Trophoblast cell (in vitro differentiated cells and primary cell): Measurements from ENCODE around the gene ICAM5.
"Not testable (repeated sequence)": the region's sequence is repeated elsewhere in the genome, so short reads cannot be mapped to it uniquely, and the experiment has no call there.

Source experiments
- DNase-seq, 2 donors: peaks; one replicate each; pipeline ENCODE4 v3.0.0-alpha.2; 2016
- H2AFZ ChIP-seq: 2 replicates; pipeline ENCODE4 v1.6.1; 2013; ENCODE audit warnings: low read length, moderate library complexity, mild to moderate bottlenecking; ENCODE audit not compliant: insufficient read depth, poor library complexity
- H2AK5ac ChIP-seq: 2 replicates; pipeline ENCODE4 v1.6.1; 2013; ENCODE audit warnings: mild to moderate bottlenecking, low read length
- H2BK120ac ChIP-seq: 2 replicates; pipeline ENCODE4 v1.6.1; 2013; ENCODE audit warnings: low read length, mild to moderate bottlenecking, moderate library complexity; ENCODE audit not compliant: insufficient read depth, poor library complexity
- H2BK12ac ChIP-seq: 2 replicates; pipeline ENCODE4 v1.6.1; 2013; ENCODE audit warnings: mild to moderate bottlenecking, low read length, moderate library complexity
- H2BK5ac ChIP-seq: 2 replicates; pipeline ENCODE4 v1.6.1; 2013; ENCODE audit warnings: low read length, low read depth, moderate library complexity, mild to moderate bottlenecking; ENCODE audit not compliant: poor library complexity
- H3K14ac ChIP-seq: 2 replicates; pipeline ENCODE4 v1.6.1; 2013; ENCODE audit warnings: mild to moderate bottlenecking, low read length
- H3K18ac ChIP-seq: 2 replicates; pipeline ENCODE4 v1.6.1; 2013; ENCODE audit warnings: mild to moderate bottlenecking, low read length
- H3K23ac ChIP-seq: 2 replicates; pipeline ENCODE4 v1.6.1; 2013; ENCODE audit warnings: low read length
- H3K27ac ChIP-seq: 2 replicates; pipeline ENCODE4 v1.5.1; 2013; ENCODE audit warnings: low read depth, mild to moderate bottlenecking, inconsistent platforms, low read length, moderate library complexity
- H3K27me3 ChIP-seq: 2 replicates; pipeline ENCODE4 v1.6.1; 2013; ENCODE audit warnings: inconsistent platforms, mild to moderate bottlenecking, low read length, moderate library complexity; ENCODE audit not compliant: insufficient read depth
- H3K36me3 ChIP-seq, 2 experiments: 1 replicate in 1 of 2; 2 replicates in 1 of 2; pipeline ENCODE4 v1.6.1; 2013; ENCODE audit warnings: low read length in 2 of 2, mild to moderate bottlenecking in 2 of 2, moderate library complexity in 1 of 2; ENCODE audit not compliant: insufficient read depth in 2 of 2, control insufficient read depth in 1 of 2
- H3K4ac ChIP-seq: 2 replicates; pipeline ENCODE4 v1.6.1; 2013; ENCODE audit warnings: low read depth, mild to moderate bottlenecking, low read length, moderate library complexity
- H3K4me1 ChIP-seq, 2 experiments: 1 replicate in 1 of 2; 2 replicates in 1 of 2; pipeline ENCODE4 v1.6.1; 2013; ENCODE audit warnings: low read length in 2 of 2, mild to moderate bottlenecking in 2 of 2, moderate library complexity in 1 of 2; ENCODE audit not compliant: insufficient read depth in 2 of 2, control insufficient read depth in 1 of 2
- H3K4me2 ChIP-seq: 2 replicates; pipeline ENCODE4 v1.6.1; 2013; ENCODE audit warnings: inconsistent platforms, mild to moderate bottlenecking, low read length, moderate library complexity
- H3K4me3 ChIP-seq: 2 replicates; pipeline ENCODE4 v1.5.1; 2013; ENCODE audit warnings: mild to moderate bottlenecking, low read depth, low read length, inconsistent platforms
- H3K79me1 ChIP-seq: one replicate; pipeline ENCODE4 v1.6.1; 2013; ENCODE audit warnings: low read length
- H3K79me2 ChIP-seq: 2 replicates; pipeline ENCODE4 v1.6.1; 2013; ENCODE audit warnings: low read length, mild to moderate bottlenecking; ENCODE audit not compliant: control insufficient read depth, insufficient read depth, poor library complexity
- H3K9ac ChIP-seq: 2 replicates; pipeline ENCODE4 v1.6.1; 2013; ENCODE audit warnings: mild to moderate bottlenecking, low read length
- H3K9me3 ChIP-seq: 2 replicates; pipeline ENCODE4 v1.6.1; 2013; ENCODE audit warnings: low read depth, mild to moderate bottlenecking, control low read depth, inconsistent platforms, low read length; ENCODE audit not compliant: insufficient read depth
- H4K12ac ChIP-seq: 2 replicates; pipeline ENCODE4 v1.6.1; 2013; ENCODE audit warnings: low read depth, mild to moderate bottlenecking, low read length, moderate library complexity
- H4K8ac ChIP-seq: 2 replicates; pipeline ENCODE4 v1.6.1; 2013; ENCODE audit warnings: low read depth, mild to moderate bottlenecking, low read length, moderate library complexity
- H4K91ac ChIP-seq: one replicate; pipeline ENCODE4 v1.6.1; 2013; ENCODE audit warnings: low read depth, mild to moderate bottlenecking, low read length, moderate library complexity
- WGBS: extraction: QIAGEN DNeasy Blood & Tissue Kit; methylation state at CpG from one replicate; pipeline ENCODE4 v1.1.7; 2013; ENCODE audit warnings: missing lambda C conversion rate; ENCODE audit not compliant: insufficient read length, insufficient coverage; ENCODE audit errors: extremely low coverage; 5-methylcytosine and 5-hydroxymethylcytosine counted together

The ICAM5 gene

GRCh38 chr19:10278935-10279334 lies 10.8 kb upstream of the ICAM5 start:
- Histone ChIP-seq H3K36me3 (no peaks in the 10 kb centered on the region), H3K4me2 (no peak overlapping the region), H3K18ac (no peak overlapping the region), H3K27ac (no peak overlapping the region), H3K27me3 (no peaks in the 10 kb centered on the region), H3K14ac (no peak overlapping the region), H3K4me3 (no peak overlapping the region), H2AFZ (no peak overlapping the region), H3K9me3 (peaks cover 2% of the 10 kb centered on the region), H2BK12ac (no peak overlapping the region), H2BK120ac (no peak overlapping the region), H4K8ac (no peak overlapping the region), H3K4ac (no peak overlapping the region), H4K12ac (no peak overlapping the region), H3K79me1 (no peaks in the 10 kb centered on the region), H3K23ac (no peak overlapping the region), H2AK5ac (no peak overlapping the region), H3K79me2 (no peaks in the 10 kb centered on the region), H3K4me1 (no peaks in the 10 kb centered on the region), H2BK5ac (no peak overlapping the region), H4K91ac (no peak overlapping the region), H3K9ac (no peak overlapping the region)
- no CpG with 5 or more reads among the region's 1 CpG for WGBS
- DNase-seq = no peak

DNA sequence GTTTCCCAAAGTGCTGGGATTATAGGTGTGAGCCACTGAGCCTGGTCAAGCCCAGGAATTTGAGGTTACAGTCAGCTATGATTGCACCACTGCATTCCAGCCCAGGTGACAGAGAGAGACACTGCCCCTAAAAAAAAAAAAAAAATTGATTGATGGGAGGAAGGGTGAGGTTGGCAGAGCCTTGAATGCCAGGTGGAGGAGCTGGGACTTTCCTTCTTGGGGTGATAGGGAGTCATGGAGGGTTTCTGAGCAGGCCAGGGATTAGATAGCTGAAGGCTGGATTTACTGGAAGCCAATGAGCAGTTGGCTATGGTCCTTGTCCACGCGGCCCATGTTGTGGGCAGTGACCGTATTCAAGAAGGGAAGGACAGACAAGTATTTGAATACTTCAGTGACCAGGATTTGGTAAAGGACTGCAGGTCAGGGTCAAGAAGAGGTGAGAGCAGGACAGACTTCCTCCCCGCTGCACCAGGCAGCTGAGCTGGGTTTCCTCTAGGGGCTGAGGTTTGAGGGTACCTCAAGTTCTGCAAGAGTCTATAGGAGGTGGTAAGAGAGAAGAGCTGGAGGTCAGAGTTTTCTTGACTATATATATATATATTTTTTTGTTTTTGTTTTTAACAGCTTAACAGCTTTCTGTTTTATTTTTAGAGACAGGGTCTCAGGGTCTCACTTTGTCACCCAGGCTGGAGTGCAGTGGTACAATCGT lies 9.9 kb upstream of the ICAM5 start:
- no peak overlapping the region for H3K27ac ChIP-seq
- no peak overlapping the region for H4K12ac ChIP-seq
- no peak overlapping the region for H2AFZ ChIP-seq
- H2BK12ac ChIP-seq = no peak overlapping the region
- no peak overlapping the region for H2BK5ac ChIP-seq
- no peak overlapping the region for H3K9ac ChIP-seq
- H3K23ac ChIP-seq = peak overlapping the region; percentile 40
- no peak overlapping the region for H3K18ac ChIP-seq
- no peak for DNase-seq
- no peak overlapping the region for H4K91ac ChIP-seq
- H3K79me1 ChIP-seq = no peaks in the 10 kb centered on the region
- H3K36me3 ChIP-seq = no peaks in the 10 kb centered on the region
- no peak overlapping the region for H4K8ac ChIP-seq
- no CpG with 5 or more reads among the region's 5 CpGs for WGBS
- no peak overlapping the region for H3K4me2 ChIP-seq
- H3K79me2 ChIP-seq = no peaks in the 10 kb centered on the region
- no peaks in the 10 kb centered on the region for H3K27me3 ChIP-seq
- H3K4ac ChIP-seq = no peak overlapping the region
- no peaks in the 10 kb centered on the region for H3K4me1 ChIP-seq
- H2BK120ac ChIP-seq = no peak overlapping the region
- no peak overlapping the region for H3K4me3 ChIP-seq
- H3K14ac ChIP-seq = no peak overlapping the region
- H2AK5ac ChIP-seq = no peak overlapping the region
- peaks cover 2% of the 10 kb centered on the region for H3K9me3 ChIP-seq

DNA sequence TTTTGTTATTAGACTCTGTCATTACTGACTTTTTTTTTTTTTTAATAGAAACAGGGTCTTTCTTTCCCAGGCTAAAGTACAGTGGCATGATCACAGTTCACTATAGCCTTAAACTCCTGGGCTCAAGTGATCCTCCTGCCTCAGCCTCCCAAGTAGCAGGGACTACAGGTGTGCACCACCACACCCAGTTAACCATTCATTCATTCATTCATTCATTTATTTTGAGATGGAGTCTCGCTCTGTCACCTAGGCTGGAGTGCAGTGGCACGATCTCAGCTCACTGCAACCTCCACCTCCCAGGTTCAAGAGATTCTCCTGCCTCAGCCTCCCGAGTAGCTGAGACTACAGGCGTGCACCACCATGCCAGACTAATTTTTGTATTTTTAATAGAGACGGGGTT lies 7.7 kb upstream of the ICAM5 start:
- not testable (repeated sequence) for DNase-seq, H3K9ac ChIP-seq, H3K14ac ChIP-seq, H3K9me3 ChIP-seq, H3K79me1 ChIP-seq, H2BK120ac ChIP-seq, H3K4me3 ChIP-seq, H3K4ac ChIP-seq, H3K79me2 ChIP-seq, H4K12ac ChIP-seq, H2BK5ac ChIP-seq, H3K18ac ChIP-seq, H3K4me2 ChIP-seq, H3K27me3 ChIP-seq, H4K91ac ChIP-seq, H2AFZ ChIP-seq, H3K23ac ChIP-seq, H2BK12ac ChIP-seq, H3K4me1 ChIP-seq, H3K27ac ChIP-seq, H4K8ac ChIP-seq, H3K36me3 ChIP-seq, H2AK5ac ChIP-seq
- no CpG with 5 or more reads among the region's 5 CpGs for WGBS

- Histone ChIP-seq H3K9me3 (peaks cover 11% of the 10 kb centered on the region), H4K12ac (no peak overlapping the region), H2AFZ (no peak overlapping the region), H2BK5ac (no peak overlapping the region), H3K9ac (no peak overlapping the region), H3K4ac (no peak overlapping the region), H3K79me2 (no peaks in the 10 kb centered on the region), H4K8ac (no peak overlapping the region), H3K27ac (no peak overlapping the region), H3K18ac (no peak overlapping the region), H3K4me1 (peaks cover 0 to 2% of the 10 kb centered on the region in 2 experiments), H2AK5ac (no peak overlapping the region), H3K79me1 (no peaks in the 10 kb centered on the region), H3K36me3 (peaks cover 0 to 2% of the 10 kb centered on the region in 2 experiments), H3K27me3 (peaks cover 17% of the 10 kb centered on the region), H3K4me3 (no peak overlapping the region), H3K14ac (no peak overlapping the region), H4K91ac (no peak overlapping the region), H3K4me2 (no peak overlapping the region), H2BK120ac (no peak overlapping the region), H2BK12ac (no peak overlapping the region), H3K23ac (no peak overlapping the region)
- no CpG with 5 or more reads among the region's 23 CpGs for WGBS
- DNase-seq = no peak
These were observed 6.3 kb upstream of the ICAM5 start for GRCh38 chr19:10283301-10284064.
